Lower leg skin (tissue), 3 donors: ENCODE measurements around the gene BAHCC1.

Experiments used
- CTCF ChIP-seq, 3 donors: fragments of 450-650 bp; IDR thresholded peaks; one replicate each; pipeline ENCODE4 v1.5.1; 2016; ENCODE audit warnings: antibody characterized with exemption in 3 of 3, mild to moderate bottlenecking in 3 of 3, moderate library complexity in 2 of 3
- POLR2A ChIP-seq, 2 donors: fragments of 450-650 bp; IDR thresholded peaks; one replicate each; pipeline ENCODE4 v1.6.1; 2016 to 2017; ENCODE audit warnings: antibody characterized with exemption in 2 of 2, mild to moderate bottlenecking in 1 of 2, moderate library complexity in 1 of 2

- no peak for TF ChIP-seq CTCF (IDR thresholded peaks at IDR 0.05)
- no peak for TF ChIP-seq POLR2A (IDR thresholded peaks at IDR 0.05)
These were observed 73.0 kb downstream of the BAHCC1 start for GRCh38 chr17:81468111-81468769.
